Measurements from ENCODE around the gene LRRC59. TPM values are rescaled to one million over a fixed set of nuclear protein-coding genes. Genes with fewer than 3 reads are reported as not detected.
A peak's percentile ranks its signal among the peaks of the same experiment; 100 is the strongest.

Gene LRRC59
- total RNA-seq, 3 donors from 2014 or later = 76.8 to 143 (median 109) TPM

DNA sequence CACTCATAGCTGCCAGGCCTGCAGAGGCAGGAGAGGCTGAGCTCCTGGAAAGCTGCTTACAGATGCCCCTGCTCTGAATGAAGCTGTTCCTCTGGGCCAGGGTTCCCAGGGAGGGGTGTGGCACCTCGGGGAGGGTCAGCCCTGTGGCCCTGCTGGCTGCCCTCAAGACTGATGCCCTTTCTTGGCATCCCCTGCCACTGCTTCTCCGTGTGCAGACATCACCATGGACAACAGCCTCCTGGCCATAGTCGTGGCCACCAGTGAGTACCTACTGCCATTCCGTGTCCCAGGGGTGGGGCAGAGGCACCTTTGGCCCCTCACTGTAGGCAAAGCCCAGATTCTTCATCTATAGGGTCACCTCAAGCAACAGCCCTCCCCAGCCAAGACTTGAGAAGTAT lies 33.3 kb downstream of the LRRC59 start:
- TF ChIP-seq, protein P1, sequence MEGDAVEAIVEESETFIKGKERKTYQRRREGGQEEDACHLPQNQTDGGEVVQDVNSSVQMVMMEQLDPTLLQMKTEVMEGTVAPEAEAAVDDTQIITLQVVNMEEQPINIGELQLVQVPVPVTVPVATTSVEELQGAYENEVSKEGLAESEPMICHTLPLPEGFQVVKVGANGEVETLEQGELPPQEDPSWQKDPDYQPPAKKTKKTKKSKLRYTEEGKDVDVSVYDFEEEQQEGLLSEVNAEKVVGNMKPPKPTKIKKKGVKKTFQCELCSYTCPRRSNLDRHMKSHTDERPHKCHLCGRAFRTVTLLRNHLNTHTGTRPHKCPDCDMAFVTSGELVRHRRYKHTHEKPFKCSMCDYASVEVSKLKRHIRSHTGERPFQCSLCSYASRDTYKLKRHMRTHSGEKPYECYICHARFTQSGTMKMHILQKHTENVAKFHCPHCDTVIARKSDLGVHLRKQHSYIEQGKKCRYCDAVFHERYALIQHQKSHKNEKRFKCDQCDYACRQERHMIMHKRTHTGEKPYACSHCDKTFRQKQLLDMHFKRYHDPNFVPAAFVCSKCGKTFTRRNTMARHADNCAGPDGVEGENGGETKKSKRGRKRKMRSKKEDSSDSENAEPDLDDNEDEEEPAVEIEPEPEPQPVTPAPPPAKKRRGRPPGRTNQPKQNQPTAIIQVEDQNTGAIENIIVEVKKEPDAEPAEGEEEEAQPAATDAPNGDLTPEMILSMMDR (IDR thresholded peaks at IDR 0.05) = no peak

DNA sequence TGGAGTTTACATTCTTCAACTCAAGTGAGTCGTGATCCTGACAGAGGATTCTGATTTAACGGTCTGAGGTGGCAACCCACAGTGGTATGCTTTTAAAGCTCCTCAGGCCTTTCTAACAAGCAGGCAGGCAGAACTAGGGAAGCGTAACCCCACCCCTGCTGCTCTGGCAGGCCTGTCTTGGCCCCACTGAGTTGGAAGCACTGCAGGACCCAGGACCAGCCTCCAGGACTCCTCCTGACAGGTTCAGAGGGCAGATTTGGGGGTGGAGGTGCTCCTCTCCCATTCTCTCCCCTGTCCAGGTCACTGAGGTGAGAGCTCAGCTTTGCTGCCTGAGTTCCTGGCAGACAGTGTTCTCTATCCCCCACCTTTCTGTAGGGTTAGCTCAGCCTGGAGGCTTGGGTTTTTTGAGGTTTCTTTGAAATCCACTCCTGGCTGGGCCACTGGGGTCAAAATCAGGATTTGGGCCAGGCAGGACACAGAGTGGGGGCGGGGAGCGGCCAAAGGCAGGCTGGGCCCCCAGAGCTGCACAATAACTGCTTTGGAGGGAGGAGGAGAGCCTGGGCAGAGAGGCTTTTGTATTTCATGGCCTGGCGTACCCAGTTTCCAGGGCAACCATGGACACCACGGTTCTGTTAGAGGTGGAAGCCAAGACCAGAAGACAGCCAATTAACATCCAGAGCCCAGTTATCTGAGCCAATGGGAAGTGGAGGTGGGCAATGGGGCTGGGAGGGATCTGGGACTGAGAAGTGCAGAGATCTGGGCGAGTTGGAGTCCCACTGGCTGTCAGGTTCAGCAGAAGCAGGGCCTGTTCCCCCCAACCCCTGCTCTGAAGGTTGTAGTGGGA lies 33.9 kb downstream of the LRRC59 start:
- Histone ChIP-seq H3K36me3 (ENCODE audit: low read depth) (no peaks in the 10 kb centered on the region), H3K9me3 (no peaks in the 10 kb centered on the region), H3K4me1 (ENCODE audit: low read depth) (peaks cover 5% of the 10 kb centered on the region), H3K4me3 (no peak overlapping the region)
- TF ChIP-seq, protein P1 (IDR thresholded peaks at IDR 0.05) = no peak
- intact Hi-C loops (cut with DNase I, micrococcal nuclease) = loop anchor here in 1 of 2 donors (10.0 kb wide), 1 partner anchor 121 kb away; no protein-coding TSS in a partner anchor
- DNase-seq = no peak
- no peak for ATAC-seq

More for the DNA sequence above, 33.3 kb downstream of the LRRC59 start:
- intact Hi-C loops (cut with DNase I, micrococcal nuclease) = loop anchor here in 1 of 2 donors (10.0 kb wide), 1 partner anchor 121 kb away; no protein-coding TSS in a partner anchor
- H3K36me3 ChIP-seq (ENCODE audit: low read depth) = no peaks in the 10 kb centered on the region
- peaks cover 5% of the 10 kb centered on the region for H3K4me1 ChIP-seq (ENCODE audit: low read depth)
- DNase-seq (no peak), ATAC-seq (no peak)
- no peaks in the 10 kb centered on the region for H3K9me3 ChIP-seq
- no peak overlapping the region for H3K4me3 ChIP-seq

DNA sequence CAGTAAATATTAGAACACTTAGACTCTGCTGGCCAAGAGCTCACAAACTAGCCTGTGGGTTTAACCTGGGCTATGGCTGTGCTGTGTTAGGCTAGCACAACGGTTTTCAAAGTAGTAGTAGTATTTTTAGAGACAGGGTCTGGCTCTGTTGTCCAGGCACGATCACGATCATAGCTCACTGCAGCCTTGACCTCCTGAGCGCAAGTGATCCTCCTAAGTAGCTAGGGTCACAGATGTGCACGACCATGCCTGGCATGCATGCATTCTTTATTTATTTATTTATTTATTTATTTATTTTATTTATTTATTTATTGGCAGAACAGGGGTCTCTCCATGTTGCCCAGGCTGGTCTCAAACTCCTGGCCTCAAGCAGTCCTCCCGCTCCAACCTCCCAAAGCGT lies 34.7 kb downstream of the LRRC59 start:
- Histone ChIP-seq H3K9me3 (no peaks in the 10 kb centered on the region), H3K4me1 (ENCODE audit: low read depth) (peaks cover 5% of the 10 kb centered on the region), H3K36me3 (ENCODE audit: low read depth) (no peaks in the 10 kb centered on the region), H3K4me3 (no peak overlapping the region)
- intact Hi-C loops (cut with DNase I, micrococcal nuclease) = loop anchor here in 1 of 2 donors (10.0 kb wide), 1 partner anchor 122 kb away; no protein-coding TSS in a partner anchor
- ATAC-seq (no peak), DNase-seq (no peak)
- TF ChIP-seq, protein P1 (IDR thresholded peaks at IDR 0.05) = no peak

DNA sequence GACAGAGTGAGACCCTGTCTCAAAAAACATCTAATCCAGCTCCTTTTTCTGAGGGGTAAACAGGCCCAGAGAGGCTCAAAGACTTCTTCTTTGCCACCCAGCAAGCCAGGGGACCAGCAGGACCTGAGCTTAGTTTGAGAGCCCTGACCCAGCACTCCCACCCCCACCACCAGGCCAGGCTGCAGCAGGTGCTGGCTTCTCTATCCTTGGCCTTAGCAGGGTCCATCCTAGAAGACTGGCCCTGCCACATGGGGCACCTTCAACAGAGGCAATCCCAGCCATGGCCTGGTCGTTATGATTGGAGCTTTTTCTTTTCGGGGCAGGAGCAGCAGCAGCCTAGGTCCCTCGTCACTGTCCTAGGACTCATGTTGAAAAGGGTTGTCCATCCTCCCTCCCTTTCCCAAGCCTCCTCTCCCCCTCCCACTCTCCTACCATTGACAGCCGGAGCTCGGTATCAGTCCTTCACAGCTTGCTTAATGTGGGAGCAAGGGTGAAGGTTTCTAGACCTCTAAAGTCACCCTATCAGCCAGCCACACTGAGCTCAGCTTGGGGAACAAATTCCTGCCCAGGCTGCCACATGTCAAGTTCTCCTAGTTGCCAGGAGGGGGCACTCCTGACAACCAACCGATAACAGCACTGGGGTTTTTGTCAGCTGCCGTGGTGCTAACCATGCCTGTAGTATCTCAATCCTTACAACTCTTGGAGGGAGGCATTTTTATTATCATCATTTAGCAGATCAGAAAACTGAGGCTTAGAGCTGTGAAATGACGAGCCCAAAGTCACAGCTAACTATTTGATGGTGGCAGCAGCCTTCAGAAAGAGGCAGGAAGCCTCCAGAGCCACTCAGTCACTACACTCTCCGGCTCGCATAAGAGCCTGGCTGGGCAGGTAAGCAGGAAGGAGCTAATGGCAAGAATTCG lies 35.5 kb downstream of the LRRC59 start:
- ATAC-seq (peak; percentile 86), DNase-seq (peak in 2 of 3 donors; percentile 61 to 70)
- Histone ChIP-seq H3K4me3 (no peak overlapping the region), H3K36me3 (ENCODE audit: low read depth) (no peaks in the 10 kb centered on the region), H3K9me3 (no peaks in the 10 kb centered on the region), H3K4me1 (ENCODE audit: low read depth) (peaks cover 5% of the 10 kb centered on the region)
- intact Hi-C loops (cut with DNase I, micrococcal nuclease) = loop anchor here in 1 of 2 donors (10.0 kb wide), 1 partner anchor 123 kb away; no protein-coding TSS in a partner anchor
- TF ChIP-seq, protein P1 (IDR thresholded peaks at IDR 0.05) = peak; percentile 79

DNA sequence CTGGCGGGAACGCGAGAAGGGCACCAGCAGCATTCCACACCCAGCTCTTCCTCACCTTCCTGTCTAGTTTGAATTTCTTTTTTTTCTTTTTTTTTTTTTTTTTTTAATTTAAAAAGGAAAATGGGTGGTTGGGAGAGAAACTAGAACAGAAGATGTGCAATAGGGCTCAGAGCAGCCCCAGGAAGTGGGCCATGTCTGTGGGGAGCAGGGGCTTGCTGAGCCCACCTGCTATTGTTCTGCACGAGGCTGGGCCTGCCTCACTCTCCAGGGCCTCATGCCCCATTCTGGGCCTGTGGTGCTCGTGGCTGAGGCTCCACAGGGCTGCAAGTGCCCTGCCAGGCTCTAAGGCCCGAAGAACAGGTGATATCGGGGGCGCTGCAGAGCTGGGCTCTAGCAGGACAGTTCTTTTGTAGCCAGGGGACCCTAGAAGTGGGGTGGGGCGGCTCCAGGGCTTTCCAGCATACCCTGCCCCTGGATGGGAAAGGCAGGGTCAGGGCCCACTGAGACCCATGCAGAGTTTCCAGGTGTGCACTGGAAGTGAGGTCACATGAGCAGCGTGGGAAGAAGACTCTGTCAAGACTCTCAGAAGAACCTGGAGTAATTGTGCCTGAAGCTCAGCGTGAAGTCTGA lies 36.7 kb downstream of the LRRC59 start:
- intact Hi-C loops (cut with DNase I, micrococcal nuclease) = loop anchor here in 1 of 2 donors (10.0 kb wide), 1 partner anchor 124 kb away; no protein-coding TSS in a partner anchor
- DNase-seq = no peak
- TF ChIP-seq, protein P1 (IDR thresholded peaks at IDR 0.05) = no peak
- no peaks in the 10 kb centered on the region for H3K9me3 ChIP-seq
- ATAC-seq = no peak
- no peaks in the 10 kb centered on the region for H3K36me3 ChIP-seq (ENCODE audit: low read depth)
- H3K4me1 ChIP-seq (ENCODE audit: low read depth) = peaks cover 5% of the 10 kb centered on the region
- no peak overlapping the region for H3K4me3 ChIP-seq
